GM12878 (cell line): ENCODE data around the gene ARMH1.

ENCODE experiments used
- CHD2 ChIP-seq: IDR thresholded peaks from 2 replicates; pipeline ENCODE4 v1.6.1; 2011; ENCODE audit warnings: low read depth, low read length, improper control_type of control experiment, borderline replicate concordance
- CTCF ChIP-seq, 3 experiments: IDR thresholded peaks in 2 of 3; conservative IDR thresholded peaks in 1 of 3; 2 replicates each; pipeline ENCODE4 v1.5.1; 2011; ENCODE audit warnings: low read depth in 3 of 3, low read length in 3 of 3, mild to moderate bottlenecking in 3 of 3, control low read depth in 2 of 3, moderate library complexity in 2 of 3, inconsistent platforms in 1 of 3, mixed read lengths in 1 of 3; ENCODE audit not compliant: control insufficient read depth in 2 of 3, insufficient read depth in 1 of 3; ENCODE audit errors: extremely low read depth in 1 of 3
- EZH2 ChIP-seq: IDR thresholded peaks from 2 replicates; pipeline ENCODE4 v1.6.1; 2012; ENCODE audit warnings: low read depth, mild to moderate bottlenecking, control low read depth, inconsistent platforms, low read length, borderline replicate concordance; ENCODE audit not compliant: control insufficient read depth
- FOXM1 ChIP-seq: IDR thresholded peaks from 2 replicates; pipeline ENCODE4 v1.6.1; 2012; ENCODE audit warnings: low read depth, mild to moderate bottlenecking, inconsistent platforms, low read length, moderate library complexity
- JUND ChIP-seq: IDR thresholded peaks from 2 replicates; pipeline ENCODE4 v1.6.1; 2012; ENCODE audit warnings: low read depth, mild to moderate bottlenecking, low read length, improper control_type of control experiment, moderate library complexity
- MEF2B ChIP-seq: fragments of 450-650 bp; IDR thresholded peaks from 2 replicates; pipeline ENCODE4 v1.6.1; 2018; ENCODE audit warnings: mild to moderate bottlenecking, moderate library complexity; ENCODE audit not compliant: partially characterized antibody, poor library complexity, severe bottlenecking
- NKRF ChIP-seq: fragments of 450-650 bp; conservative IDR thresholded peaks from 2 replicates; pipeline ENCODE4 v1.6.1; 2017; ENCODE audit warnings: mild to moderate bottlenecking, moderate library complexity
- POLR2A ChIP-seq: IDR thresholded peaks from 2 replicates; pipeline ENCODE4 v1.6.1; 2011; ENCODE audit warnings: low read depth, mild to moderate bottlenecking, low read length
- POLR2AphosphoS5 ChIP-seq: IDR thresholded peaks from 2 replicates; pipeline ENCODE4 v1.6.1; 2011; ENCODE audit warnings: mild to moderate bottlenecking, low read length, inconsistent platforms
- RAD21 ChIP-seq: IDR thresholded peaks from 2 replicates; pipeline ENCODE4 v1.6.1; 2011; ENCODE audit warnings: mild to moderate bottlenecking, low read depth, low read length, moderate library complexity; ENCODE audit not compliant: insufficient read depth
- RCOR1 ChIP-seq: conservative IDR thresholded peaks from 2 replicates; pipeline ENCODE4 v1.6.1; 2012; ENCODE audit warnings: low read depth, low read length, improper control_type of control experiment
- REST ChIP-seq: IDR thresholded peaks from 2 replicates; pipeline ENCODE4 v1.6.1; 2012; ENCODE audit warnings: mild to moderate bottlenecking, low read depth, low read length
- ZNF24 ChIP-seq: fragments of 450-650 bp; IDR thresholded peaks from 2 replicates; pipeline ENCODE4 v1.6.1; 2017; ENCODE audit warnings: antibody characterized with exemption, mild to moderate bottlenecking

- TF ChIP-seq JUND = no peak
- no peak for TF ChIP-seq RAD21
- TF ChIP-seq POLR2AphosphoS5 = no peak; the same call in 1 of the 2 replicates
- no peak for TF ChIP-seq MEF2B
- no peak for TF ChIP-seq POLR2A
- TF ChIP-seq FOXM1 = no peak
- no peak for TF ChIP-seq REST
- no peak for TF ChIP-seq CTCF (IDR thresholded peaks at IDR 0.05 in 2 of 3, conservative IDR thresholded peaks at IDR 0.05 in 1 of 3; ENCODE audit: control insufficient read depth in 2 of 3, extremely low read depth in 1 of 3, insufficient read depth in 1 of 3, low read depth in 3 of 3, low read length in 3 of 3)
- TF ChIP-seq RCOR1 = no peak
- TF ChIP-seq NKRF = no peak
- TF ChIP-seq ZNF24 = no peak
- TF ChIP-seq CHD2 = no peak
- TF ChIP-seq EZH2 = no peak
These were observed 43.2 kb upstream of the ARMH1 start for GRCh38 chr1:44631333-44631646.
